ENCODE measurements around the gene KDM3A. TPM values are rescaled to one million over a fixed set of nuclear protein-coding genes. Genes with fewer than 3 reads are reported as not detected.

Gene KDM3A
- total RNA-seq, 2 donors from 2014 or later: 31.8 to 34.4 TPM

DNA sequence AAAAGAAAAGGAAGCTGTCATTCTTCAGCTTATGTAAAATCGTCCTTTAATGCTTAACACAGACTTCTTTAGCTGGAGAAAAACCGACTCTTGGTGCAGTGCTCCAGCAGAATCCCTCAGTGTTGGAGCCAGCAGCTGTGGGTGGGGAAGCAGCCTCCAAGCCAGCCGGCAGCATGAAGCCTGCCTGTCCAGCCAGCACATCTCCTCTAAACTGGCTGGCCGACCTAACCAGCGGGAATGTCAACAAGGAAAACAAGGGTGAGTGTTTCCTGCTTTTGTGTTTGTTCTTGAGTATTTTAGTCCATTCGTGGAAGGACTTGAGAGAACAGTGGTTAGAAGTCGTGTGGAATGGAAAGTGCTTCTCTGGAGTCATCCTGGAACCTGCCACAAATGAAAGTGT, 38.9 kb downstream of the KDM3A start:
- Mint-ChIP-seq H3K27me3 (ENCODE audit: insufficient read depth) (no peaks in the 10 kb centered on the region), H3K4me3 (no peak overlapping the region), H3K9me3 (no peaks in the 10 kb centered on the region), H3K36me3 (ENCODE audit: low read depth) (peaks cover 73% of the 10 kb centered on the region), H3K4me1 (peaks cover 2% of the 10 kb centered on the region), H3K27ac (no peak overlapping the region)
- Histone ChIP-seq H3K9ac (ENCODE audit: extremely low read depth, low read length, poor library complexity, severe bottlenecking) (no peak overlapping the region), H3K4me1 (ENCODE audit: control insufficient read depth, insufficient read depth, low read length) (no peaks in the 10 kb centered on the region), H3K9me3 (ENCODE audit: control insufficient read depth, low read length) (no peaks in the 10 kb centered on the region), H3K27ac (ENCODE audit: low read depth, low read length) (no peak overlapping the region), H3K36me3 (ENCODE audit: control insufficient read depth, insufficient read depth, low read length) (peaks cover 95% of the 10 kb centered on the region), H3K4me3 (ENCODE audit: low read length) (no peak overlapping the region), H3K27me3 (ENCODE audit: control insufficient read depth, insufficient read depth, low read length, poor library complexity, severe bottlenecking) (no peaks in the 10 kb centered on the region)
- WGBS, 2 experiments (ENCODE audit: insufficient coverage in 1 of 2, insufficient read length in 1 of 2): 85 to 91% methylated on average over 6 to 7 of the region's 7 CpGs
- TF ChIP-seq, protein P1, sequence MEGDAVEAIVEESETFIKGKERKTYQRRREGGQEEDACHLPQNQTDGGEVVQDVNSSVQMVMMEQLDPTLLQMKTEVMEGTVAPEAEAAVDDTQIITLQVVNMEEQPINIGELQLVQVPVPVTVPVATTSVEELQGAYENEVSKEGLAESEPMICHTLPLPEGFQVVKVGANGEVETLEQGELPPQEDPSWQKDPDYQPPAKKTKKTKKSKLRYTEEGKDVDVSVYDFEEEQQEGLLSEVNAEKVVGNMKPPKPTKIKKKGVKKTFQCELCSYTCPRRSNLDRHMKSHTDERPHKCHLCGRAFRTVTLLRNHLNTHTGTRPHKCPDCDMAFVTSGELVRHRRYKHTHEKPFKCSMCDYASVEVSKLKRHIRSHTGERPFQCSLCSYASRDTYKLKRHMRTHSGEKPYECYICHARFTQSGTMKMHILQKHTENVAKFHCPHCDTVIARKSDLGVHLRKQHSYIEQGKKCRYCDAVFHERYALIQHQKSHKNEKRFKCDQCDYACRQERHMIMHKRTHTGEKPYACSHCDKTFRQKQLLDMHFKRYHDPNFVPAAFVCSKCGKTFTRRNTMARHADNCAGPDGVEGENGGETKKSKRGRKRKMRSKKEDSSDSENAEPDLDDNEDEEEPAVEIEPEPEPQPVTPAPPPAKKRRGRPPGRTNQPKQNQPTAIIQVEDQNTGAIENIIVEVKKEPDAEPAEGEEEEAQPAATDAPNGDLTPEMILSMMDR (conservative IDR thresholded peaks at IDR 0.05): no peak
- no peak for DNase-seq

DNA sequence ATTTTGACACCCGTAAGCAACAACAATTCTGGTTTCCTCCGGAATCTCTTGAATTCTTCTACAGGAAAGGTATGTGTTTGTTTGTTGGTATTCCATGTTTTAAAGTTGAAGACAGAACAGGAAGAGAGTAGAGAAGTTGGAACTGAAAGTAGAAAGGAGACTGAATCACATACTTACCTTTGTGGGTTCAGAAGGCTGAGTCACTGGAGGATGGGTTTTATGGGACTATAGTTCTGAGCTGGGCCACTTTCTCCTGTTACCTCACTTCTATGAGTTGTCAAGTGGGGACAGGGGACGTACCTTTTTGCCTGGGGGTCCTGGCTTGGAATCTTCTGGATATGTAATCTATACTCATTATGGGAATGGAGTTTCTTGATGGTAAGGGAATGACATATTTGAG, 40.9 kb downstream of the KDM3A start:
- Histone ChIP-seq H3K27me3 (ENCODE audit: control insufficient read depth, insufficient read depth, low read length, poor library complexity, severe bottlenecking) (no peaks in the 10 kb centered on the region), H3K9me3 (ENCODE audit: control insufficient read depth, low read length) (no peaks in the 10 kb centered on the region), H3K4me1 (ENCODE audit: control insufficient read depth, insufficient read depth, low read length) (no peaks in the 10 kb centered on the region), H3K27ac (ENCODE audit: low read depth, low read length) (no peak overlapping the region), H3K36me3 (ENCODE audit: control insufficient read depth, insufficient read depth, low read length) (peaks cover 97% of the 10 kb centered on the region), H3K9ac (ENCODE audit: extremely low read depth, low read length, poor library complexity, severe bottlenecking) (no peak overlapping the region), H3K4me3 (ENCODE audit: low read length) (no peak overlapping the region)
- Mint-ChIP-seq H3K27me3 (ENCODE audit: insufficient read depth) (no peaks in the 10 kb centered on the region), H3K9me3 (no peaks in the 10 kb centered on the region), H3K4me1 (peaks cover 2% of the 10 kb centered on the region), H3K4me3 (no peak overlapping the region), H3K27ac (no peak overlapping the region), H3K36me3 (ENCODE audit: low read depth) (peaks cover 76% of the 10 kb centered on the region)
- WGBS, 2 experiments (ENCODE audit: insufficient coverage in 1 of 2, insufficient read length in 1 of 2): 95% methylated on average over 3 of the region's 3 CpGs; no CpG with 5 or more reads in 1 of the 2 experiments
- TF ChIP-seq, protein P1 (conservative IDR thresholded peaks at IDR 0.05): no peak
- no peak for DNase-seq

DNA sequence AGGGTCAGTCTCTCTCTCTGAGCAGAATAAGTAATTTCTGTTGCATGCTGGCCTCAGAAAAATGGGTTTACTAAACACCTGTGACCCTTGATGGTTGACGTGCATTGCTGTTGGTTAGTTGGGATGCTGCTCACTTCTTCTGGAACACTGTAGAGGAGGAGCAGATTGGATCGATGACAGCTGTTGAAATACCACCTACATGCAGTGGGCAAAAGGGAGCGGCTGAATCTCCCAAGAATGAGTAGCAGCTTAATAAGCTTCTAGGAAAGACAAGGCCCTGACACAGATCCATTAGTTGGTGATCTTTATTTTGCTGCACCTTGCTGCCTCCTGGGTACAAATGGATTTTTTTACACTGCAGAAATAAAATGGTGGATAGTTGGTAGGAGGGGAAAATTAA, 43.2 kb downstream of the KDM3A start:
- Histone ChIP-seq H3K36me3 (ENCODE audit: control insufficient read depth, insufficient read depth, low read length) (peaks cover 99% of the 10 kb centered on the region), H3K9ac (ENCODE audit: extremely low read depth, low read length, poor library complexity, severe bottlenecking) (no peak overlapping the region), H3K4me1 (ENCODE audit: control insufficient read depth, insufficient read depth, low read length) (no peaks in the 10 kb centered on the region), H3K9me3 (ENCODE audit: control insufficient read depth, low read length) (no peaks in the 10 kb centered on the region), H3K27me3 (ENCODE audit: control insufficient read depth, insufficient read depth, low read length, poor library complexity, severe bottlenecking) (no peaks in the 10 kb centered on the region), H3K27ac (ENCODE audit: low read depth, low read length) (no peak overlapping the region), H3K4me3 (ENCODE audit: low read length) (no peak overlapping the region)
- Mint-ChIP-seq H3K27ac (no peak overlapping the region), H3K27me3 (ENCODE audit: insufficient read depth) (no peaks in the 10 kb centered on the region), H3K4me1 (peaks cover 2% of the 10 kb centered on the region), H3K9me3 (no peaks in the 10 kb centered on the region), H3K36me3 (ENCODE audit: low read depth) (peaks cover 77% of the 10 kb centered on the region), H3K4me3 (no peak overlapping the region)
- no peak for DNase-seq
- WGBS, 2 experiments (ENCODE audit: insufficient coverage in 1 of 2, insufficient read length in 1 of 2): 93 to 96% methylated on average over 3 of the region's 3 CpGs
- TF ChIP-seq, protein P1 (conservative IDR thresholded peaks at IDR 0.05): no peak
